ENCODE measurements around the gene FURIN.
"Not testable (repeated sequence)": the region's sequence is repeated elsewhere in the genome, so short reads cannot be mapped to it uniquely, and the experiment has no call there.

The FURIN gene

DNA sequence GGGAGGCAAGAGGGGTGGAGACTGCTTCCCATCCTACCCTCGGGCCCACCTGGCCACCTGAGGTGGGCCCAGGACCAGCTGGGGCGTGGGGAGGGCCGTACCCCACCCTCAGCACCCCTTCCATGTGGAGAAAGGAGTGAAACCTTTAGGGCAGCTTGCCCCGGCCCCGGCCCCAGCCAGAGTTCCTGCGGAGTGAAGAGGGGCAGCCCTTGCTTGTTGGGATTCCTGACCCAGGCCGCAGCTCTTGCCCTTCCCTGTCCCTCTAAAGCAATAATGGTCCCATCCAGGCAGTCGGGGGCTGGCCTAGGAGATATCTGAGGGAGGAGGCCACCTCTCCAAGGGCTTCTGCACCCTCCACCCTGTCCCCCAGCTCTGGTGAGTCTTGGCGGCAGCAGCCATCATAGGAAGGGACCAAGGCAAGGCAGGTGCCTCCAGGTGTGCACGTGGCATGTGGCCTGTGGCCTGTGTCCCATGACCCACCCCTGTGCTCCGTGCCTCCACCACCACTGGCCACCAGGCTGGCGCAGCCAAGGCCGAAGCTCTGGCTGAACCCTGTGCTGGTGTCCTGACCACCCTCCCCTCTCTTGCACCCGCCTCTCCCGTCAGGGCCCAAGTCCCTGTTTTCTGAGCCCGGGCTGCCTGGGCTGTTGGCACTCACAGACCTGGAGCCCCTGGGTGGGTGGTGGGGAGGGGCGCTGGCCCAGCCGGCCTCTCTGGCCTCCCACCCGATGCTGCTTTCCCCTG, 13.8 kb downstream of the FURIN start:
- no peak for DNase-seq (ENCODE audit: insufficient read length, low spot score)
- no peak for FAIRE-seq

DNA sequence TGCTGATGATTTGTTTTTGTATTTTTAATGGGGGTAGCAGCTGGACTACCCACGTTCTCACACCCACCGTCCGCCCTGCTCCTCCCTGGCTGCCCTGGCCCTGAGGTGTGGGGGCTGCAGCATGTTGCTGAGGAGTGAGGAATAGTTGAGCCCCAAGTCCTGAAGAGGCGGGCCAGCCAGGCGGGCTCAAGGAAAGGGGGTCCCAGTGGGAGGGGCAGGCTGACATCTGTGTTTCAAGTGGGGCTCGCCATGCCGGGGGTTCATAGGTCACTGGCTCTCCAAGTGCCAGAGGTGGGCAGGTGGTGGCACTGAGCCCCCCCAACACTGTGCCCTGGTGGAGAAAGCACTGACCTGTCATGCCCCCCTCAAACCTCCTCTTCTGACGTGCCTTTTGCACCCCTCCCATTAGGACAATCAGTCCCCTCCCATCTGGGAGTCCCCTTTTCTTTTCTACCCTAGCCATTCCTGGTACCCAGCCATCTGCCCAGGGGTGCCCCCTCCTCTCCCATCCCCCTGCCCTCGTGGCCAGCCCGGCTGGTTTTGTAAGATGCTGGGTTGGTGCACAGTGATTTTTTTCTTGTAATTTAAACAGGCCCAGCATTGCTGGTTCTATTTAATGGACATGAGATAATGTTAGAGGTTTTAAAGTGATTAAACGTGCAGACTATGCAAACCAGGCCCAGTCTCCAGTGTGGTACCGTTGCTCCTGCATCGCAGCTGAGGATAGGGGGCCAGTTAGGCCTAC, 14.6 kb downstream of the FURIN start:
- FAIRE-seq, result no peak
- DNase-seq (ENCODE audit: insufficient read length, low spot score), result no peak

DNA sequence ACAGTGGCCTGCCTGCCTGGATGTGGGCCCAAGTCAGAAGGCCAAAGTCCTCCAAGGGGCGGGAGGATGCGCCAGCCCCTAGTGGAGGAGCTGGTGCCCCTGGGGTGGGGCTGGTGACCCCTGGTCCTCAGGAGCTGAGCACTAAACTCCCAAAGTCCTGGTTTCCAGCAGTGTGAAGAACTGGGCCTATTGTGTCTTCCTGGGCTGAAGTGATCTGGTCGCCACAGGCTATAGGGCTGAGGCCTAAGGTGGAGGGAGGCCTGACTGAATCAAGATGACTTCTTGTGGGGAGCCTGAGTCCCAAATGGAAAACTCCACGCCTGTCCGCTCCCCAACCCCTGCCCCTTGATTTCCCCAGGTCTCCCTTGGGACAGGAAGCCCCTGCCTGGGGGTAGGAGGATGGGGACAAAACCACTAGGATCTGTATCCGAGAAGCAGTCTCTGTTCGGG, 15.2 kb downstream of the FURIN start:
- no peak for FAIRE-seq
- DNase-seq (ENCODE audit: insufficient read length, low spot score), result no peak

DNA sequence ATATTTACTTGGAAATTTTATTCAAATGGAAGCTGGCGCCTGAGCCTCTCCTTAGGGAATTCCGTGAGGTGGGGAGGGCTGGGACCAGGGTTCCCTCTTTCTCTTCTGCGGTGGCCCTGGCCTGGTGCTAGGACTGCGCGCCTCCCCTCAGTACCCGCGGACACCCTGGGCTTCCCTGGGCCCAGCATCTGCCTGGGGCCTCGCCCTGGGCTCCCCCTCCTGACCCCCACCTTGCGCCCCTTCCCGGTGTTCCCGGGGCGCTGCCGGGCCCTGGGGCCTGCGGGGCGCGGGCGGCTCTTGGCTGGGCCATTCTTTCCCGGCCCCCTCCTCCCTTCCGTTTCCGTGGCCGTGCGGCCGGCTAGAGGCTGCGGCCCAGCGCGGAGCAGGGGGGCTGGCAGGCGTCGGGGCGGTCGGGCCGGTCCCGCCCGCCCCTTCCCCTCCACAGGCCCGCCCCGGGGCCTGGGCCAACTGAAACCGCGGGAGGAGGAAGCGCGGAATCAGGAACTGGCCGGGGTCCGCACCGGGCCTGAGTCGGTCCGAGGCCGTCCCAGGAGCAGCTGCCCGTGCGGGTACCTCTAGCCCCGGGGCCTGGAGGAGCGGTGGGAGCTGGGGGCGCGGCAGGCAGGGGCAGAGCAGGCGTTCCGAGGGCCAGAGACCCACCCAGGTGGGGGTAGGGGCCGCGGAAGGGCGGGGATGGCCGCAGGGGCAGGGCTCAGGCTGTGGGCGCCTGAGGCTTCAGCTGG, 15.8 kb downstream of the FURIN start, which contains the start of gene FES:
Gene FES (plus strand): TSS at position 529 of the 743 bp plus-strand sequence. CDS start 542 bp downstream, outside the sequence.
- FAIRE-seq (no peak), DNase-seq (ENCODE audit: insufficient read length, low spot score) (no peak)

DNA sequence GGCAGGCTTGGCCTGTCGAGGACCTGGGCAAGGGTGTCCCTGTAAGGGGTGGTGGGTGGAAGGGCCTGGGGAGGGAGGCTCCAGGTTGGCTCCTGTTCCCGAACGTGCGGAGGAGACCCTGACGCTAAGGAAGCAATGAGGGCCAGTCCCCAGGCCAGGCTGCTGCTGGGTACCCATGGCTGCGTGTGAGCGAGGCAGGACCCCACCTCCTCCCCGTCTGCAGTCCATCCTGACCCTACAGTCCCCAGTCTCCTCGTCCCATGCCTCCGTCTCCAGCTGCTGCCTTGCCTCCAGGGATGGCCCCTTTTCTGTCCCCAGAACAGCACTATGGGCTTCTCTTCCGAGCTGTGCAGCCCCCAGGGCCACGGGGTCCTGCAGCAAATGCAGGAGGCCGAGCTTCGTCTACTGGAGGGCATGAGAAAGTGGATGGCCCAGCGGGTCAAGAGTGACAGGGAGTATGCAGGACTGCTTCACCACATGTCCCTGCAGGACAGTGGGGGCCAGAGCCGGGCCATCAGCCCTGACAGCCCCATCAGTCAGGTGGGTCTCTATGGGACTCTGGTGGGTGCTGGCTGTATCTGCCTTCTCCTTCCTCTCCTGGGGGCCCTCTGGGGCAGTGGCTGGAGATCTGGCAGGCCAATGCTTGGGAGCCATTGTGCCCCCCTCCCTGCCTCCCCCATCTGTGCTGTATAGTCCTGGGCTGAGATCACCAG, 16.5 kb downstream of the FURIN start:
- DNase-seq (ENCODE audit: insufficient read length, low spot score) (no peak), FAIRE-seq (no peak)

DNA sequence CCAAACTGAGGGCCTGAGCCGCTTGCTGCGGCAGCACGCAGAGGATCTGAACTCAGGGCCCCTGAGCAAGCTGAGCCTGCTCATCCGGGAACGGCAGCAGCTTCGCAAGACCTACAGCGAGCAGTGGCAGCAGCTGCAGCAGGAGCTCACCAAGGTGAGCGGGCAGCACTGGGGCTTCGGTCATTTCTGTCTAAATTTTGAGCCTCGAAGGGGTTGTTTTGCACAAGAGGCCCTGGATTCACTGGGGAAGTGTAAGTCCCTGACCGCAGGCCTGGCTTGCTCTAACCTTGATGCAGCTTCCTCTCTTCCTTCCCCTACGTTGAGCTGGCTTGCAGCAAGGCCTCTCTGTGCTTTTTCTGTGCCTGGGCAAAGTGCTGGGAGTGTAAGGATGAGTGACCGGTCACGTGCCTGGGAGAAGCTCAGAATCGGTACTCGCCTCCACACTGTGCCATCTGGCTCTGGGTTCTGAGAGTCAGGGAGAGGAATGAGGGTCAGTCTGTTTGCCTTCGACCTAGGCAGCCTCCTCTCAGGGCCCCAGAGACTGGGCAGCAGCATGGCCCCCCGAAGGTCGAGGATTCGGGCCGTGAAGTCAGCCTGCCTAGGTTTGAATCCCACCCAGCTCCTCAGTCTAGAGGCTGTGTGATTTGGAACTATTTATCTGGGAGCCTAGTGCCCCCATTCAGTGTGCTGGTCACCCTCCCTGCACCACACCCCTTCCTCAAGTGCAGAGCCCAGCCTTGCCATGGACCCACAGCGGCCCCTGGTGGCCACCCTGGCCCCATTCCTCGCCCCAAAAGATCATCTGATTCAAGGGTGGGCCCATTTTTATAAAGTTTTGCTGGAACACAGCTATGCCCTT, 17.3 kb downstream of the FURIN start:
- no peak for DNase-seq (ENCODE audit: insufficient read length, low spot score)
- FAIRE-seq, result peak; percentile 4

DNA sequence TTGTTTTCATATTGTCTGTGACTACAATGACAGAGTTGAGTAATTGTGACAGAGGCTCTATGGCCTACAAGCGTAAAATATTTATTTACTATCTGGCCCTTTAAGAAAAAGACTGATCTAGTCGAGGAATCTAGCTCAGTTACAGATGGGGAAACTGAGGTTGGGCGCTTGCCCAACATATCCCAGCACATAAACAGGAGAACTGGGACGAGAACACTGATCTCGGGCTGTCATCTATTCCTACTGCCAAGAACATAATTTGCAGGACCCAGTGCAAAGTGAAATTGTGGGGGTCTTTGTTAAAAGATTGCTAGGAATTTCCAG, 17.9 kb downstream of the FURIN start:
- DNase-seq (ENCODE audit: insufficient read length, low spot score), result no peak
- FAIRE-seq, result no peak

DNA sequence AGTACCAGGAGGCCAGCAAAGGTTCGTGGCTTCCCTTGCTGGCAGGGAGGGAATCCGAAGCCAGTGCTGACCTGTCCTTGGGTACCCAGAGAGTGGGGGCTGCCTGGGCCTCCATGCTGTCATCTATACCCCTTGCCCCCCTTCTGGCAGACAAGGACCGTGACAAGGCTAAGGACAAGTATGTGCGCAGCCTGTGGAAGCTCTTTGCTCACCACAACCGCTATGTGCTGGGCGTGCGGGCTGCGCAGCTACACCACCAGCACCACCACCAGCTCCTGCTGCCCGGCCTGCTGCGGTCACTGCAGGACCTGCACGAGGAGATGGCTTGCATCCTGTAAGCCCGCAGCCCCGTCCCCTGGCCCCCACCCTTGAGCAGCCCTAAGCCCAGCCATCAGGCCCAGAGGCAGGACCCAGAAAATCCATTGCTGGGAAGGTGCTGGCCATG, 18.7 kb downstream of the FURIN start:
- DNase-seq (ENCODE audit: insufficient read length, low spot score) (no peak), FAIRE-seq (no peak)

DNA sequence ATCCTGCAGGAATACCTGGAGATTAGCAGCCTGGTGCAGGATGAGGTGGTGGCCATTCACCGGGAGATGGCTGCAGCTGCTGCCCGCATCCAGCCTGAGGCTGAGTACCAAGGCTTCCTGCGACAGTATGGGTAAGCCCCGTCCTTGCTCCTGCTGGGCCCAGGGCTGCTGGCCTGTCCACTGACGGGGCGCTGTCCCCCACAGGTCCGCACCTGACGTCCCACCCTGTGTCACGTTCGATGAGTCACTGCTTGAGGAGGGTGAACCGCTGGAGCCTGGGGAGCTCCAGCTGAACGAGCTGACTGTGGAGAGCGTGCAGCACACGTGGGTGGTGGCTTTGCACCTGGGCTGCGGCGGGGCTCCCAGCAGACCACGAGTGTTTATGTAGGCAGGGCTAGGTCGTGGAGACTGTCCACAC, 20.9 kb downstream of the FURIN start:
- no peak for DNase-seq (ENCODE audit: insufficient read length, low spot score)

DNA sequence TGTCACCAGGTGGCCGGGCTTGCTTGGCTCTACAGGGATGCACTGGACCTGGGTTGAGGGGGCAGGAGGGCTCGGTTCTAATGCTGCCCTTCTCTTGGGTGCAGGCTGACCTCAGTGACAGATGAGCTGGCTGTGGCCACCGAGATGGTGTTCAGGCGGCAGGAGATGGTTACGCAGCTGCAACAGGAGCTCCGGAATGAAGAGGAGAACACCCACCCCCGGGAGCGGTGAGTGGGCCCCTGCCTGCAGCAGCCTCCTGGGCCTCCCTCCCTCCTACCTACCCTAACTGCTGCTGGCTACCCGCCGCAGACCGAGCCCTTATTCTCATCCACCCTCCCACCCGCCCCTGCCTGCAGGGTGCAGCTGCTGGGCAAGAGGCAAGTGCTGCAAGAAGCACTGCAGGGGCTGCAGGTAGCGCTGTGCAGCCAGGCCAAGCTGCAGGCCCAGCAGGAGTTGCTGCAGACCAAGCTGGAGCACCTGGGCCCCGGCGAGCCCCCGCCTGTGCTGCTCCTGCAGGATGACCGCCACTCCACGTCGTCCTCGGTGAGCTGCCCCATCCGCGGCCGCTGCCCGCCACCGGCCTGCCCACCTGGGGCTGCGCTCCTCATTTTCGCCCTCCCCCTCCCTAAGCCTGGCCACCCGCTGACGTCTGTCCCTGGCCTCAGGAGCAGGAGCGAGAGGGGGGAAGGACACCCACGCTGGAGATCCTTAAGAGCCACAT, 21.5 kb downstream of the FURIN start:
- no peak for FAIRE-seq

More for the DNA sequence above, 20.9 kb downstream of the FURIN start:
- no peak for FAIRE-seq

DNA sequence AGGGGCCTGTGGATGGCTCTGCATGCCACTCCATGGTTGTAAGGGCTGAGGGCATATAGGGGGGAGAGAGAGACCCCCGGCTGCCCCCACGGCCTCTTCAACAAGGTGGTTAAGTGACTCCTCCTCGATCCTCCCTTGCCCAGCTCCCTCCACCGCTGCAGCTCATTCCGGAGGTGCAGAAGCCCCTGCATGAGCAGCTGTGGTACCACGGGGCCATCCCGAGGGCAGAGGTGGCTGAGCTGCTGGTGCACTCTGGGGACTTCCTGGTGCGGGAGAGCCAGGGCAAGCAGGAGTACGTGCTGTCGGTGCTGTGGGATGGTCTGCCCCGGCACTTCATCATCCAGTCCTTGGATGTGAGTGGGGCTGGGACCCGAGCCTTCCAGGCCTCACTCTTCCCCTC, 22.5 kb downstream of the FURIN start:
- DNase-seq (ENCODE audit: insufficient read length, low spot score) (no peak), FAIRE-seq (no peak)

More for the DNA sequence above, 21.5 kb downstream of the FURIN start:
- no peak for DNase-seq (ENCODE audit: insufficient read length, low spot score)

DNA sequence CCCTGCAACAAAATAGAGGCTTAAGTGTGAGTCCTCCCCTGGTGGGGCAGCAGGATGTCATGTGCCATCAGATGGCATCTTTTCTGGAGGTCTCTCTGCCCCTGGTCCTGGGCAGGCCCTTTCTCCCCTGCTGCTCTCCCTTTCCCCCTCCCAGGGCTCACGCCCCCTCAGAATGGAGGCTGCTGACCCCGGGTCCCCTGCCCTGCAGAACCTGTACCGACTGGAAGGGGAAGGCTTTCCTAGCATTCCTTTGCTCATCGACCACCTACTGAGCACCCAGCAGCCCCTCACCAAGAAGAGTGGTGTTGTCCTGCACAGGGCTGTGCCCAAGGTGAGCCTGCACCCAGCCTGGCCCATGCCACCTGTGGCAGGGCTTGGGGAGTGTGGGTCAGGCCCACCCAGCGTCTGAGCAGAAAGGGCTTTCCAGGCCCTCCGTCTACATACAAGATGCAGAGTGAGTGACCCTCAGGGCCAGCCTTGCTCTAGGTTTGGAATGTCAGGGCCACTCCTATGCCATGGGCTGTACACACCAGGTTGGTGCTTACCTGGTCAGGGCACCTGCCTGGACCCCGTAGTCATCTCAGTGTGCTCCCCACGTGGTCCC, 23.1 kb downstream of the FURIN start:
- DNase-seq (ENCODE audit: insufficient read length, low spot score) (no peak), FAIRE-seq (no peak)

DNA sequence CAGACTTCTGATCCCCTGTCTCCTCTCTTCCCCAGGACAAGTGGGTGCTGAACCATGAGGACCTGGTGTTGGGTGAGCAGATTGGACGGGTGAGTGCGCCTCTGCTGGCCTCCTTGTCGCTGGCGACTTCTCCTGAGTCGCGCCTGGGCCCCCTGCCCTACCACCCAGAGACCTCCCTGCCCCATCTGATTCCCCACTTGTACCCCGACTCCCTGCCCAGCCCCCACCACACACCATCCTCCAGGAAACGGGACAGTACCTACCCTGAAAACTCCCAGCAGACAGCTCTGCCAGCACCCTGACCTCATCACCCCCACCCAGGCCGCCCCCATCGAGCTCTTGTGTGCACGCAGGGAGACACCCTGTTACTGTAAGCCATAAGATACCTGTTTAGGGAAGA, 23.6 kb downstream of the FURIN start:
- no peak for FAIRE-seq
- DNase-seq (ENCODE audit: insufficient read length, low spot score), result no peak

DNA sequence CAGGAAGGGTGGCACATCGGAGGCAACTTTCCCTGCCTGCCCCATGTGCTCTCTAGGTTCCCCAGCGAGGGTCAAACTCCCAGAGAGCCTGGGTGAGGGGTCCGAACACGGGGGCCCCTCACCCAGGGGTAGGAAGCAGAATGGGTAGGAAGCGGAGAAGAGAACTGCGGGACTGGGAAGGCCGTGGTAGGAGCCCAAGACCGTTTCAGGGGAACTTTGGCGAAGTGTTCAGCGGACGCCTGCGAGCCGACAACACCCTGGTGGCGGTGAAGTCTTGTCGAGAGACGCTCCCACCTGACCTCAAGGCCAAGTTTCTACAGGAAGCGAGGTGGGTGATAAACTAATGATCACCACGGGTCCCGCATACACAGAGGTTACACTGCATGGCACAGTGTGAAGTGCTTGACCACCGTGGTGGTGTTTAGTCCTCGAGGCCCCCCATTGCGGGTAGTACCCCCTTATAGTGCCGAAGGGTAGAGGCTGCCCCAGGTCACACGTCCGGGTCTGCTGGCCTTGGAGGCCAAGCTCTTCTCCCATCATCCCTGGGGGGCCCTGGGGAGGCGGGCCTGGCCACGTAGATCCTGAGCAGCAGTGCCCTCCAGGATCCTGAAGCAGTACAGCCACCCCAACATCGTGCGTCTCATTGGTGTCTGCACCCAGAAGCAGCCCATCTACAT, 24.2 kb downstream of the FURIN start:
- FAIRE-seq, result no peak
- no peak for DNase-seq (ENCODE audit: insufficient read length, low spot score)

DNA sequence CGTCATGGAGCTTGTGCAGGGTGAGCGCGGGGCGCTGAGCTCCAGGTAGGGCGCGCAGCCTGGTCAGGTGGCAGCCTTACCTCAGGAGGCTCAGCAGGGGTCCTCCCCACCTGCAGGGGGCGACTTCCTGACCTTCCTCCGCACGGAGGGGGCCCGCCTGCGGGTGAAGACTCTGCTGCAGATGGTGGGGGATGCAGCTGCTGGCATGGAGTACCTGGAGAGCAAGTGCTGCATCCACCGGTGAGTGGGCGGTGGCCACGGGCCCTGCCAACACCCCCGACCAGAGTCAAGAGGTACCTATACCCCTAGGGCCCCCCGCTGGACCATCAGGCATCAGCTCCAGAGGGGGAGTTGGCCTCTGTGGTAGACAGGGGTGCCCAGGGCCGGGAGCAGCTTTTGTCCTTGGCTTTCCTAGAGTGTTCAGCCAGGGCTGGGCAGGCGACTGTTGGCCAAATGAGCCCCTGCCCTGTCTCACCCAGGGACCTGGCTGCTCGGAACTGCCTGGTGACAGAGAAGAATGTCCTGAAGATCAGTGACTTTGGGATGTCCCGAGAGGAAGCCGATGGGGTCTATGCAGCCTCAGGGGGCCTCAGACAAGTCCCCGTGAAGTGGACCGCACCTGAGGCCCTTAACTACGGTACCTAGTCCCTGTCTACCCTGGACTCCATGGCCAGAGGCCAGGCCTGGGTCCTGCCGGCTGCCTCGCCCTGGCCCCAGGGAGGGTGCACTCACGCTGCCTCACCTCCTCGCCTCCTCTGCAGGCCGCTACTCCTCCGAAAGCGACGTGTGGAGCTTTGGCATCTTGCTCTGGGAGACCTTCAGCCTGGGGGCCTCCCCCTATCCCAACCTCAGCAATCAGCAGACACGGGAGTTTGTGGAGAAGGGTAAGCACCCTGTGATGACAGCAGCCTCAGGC, 25.0 kb downstream of the FURIN start:
- DNase-seq (ENCODE audit: insufficient read length, low spot score), result no peak
- no peak for FAIRE-seq

DNA sequence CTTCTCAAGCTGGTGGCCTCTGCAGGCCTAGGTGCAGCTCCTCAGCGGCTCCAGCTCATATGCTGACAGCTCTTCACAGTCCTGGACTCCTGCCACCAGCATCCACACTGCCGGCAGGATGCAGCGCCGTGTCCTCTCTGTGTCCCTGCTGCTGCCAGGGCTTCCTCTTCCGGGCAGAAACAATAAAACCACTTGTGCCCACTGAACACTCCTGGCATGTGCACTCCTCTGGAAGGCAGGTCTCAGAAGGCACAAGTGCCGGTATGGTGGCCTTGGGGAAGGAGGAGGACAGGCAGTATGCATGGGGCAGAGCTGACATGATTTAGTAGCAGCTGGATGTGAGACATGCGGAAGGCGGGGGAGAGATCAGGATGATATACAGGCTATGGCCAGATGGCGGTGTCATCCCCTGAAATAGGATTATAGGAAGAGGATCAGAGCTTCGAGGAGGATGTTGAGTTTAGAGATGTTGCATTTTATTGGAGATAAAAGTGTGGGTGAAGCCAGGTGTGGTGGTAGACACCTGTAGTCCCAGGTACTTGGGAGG, 27.3 kb downstream of the FURIN start:
- FAIRE-seq (peak; percentile 55), DNase-seq (ENCODE audit: insufficient read length, low spot score) (no peak)

DNA sequence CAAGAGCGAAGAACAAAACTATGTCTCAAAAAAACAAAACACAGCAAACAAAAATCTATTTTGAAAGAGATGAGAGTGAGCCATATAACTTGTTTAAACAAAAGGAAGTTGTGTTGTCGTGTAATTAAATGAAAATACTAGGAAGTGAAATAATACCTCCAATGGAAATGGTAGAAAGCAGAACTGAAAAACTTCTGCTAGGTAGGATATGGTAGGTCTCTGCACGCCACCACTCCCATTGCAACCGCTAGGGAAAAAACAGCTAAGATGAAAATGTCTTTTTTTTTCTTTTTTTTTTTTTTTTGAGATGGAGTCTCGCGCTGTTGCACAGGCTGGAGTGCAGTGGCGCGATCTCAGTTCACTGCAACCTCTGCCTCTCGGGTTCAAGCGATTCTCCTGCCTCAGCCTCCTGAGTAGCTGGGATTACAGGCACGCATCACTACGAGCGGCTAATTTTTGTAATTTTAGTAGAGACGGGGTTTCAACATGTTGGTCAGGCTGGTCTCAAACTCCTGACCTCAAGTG, 28.8 kb downstream of the FURIN start:
- not testable (repeated sequence) for FAIRE-seq; DNase-seq (ENCODE audit: insufficient read length, low spot score)
